22Rv1 (cell line): Measurements from ENCODE around the gene CPSF4L.

Experiments used
- H3K27ac ChIP-seq: fragments of 450-650 bp; 2 replicates; pipeline ENCODE4 v1.5.1; 2017
- ZFX ChIP-seq: fragments of 450-650 bp; IDR thresholded peaks from 2 replicates; pipeline ENCODE4 v1.6.1; 2017; ENCODE audit warnings: antibody characterized with exemption, borderline replicate concordance
- TF ChIP-seq, protein P1 (sequence below): fragments of 450-650 bp; IDR thresholded peaks from 2 replicates; pipeline ENCODE4 v1.5.1; 2017; ENCODE audit warnings: mild to moderate bottlenecking

CPSF4L gene

GRCh38 chr17:73293031-73293430, 31.4 kb upstream of the CPSF4L start:
- no peak for TF ChIP-seq ZFX
- TF ChIP-seq, protein P1, sequence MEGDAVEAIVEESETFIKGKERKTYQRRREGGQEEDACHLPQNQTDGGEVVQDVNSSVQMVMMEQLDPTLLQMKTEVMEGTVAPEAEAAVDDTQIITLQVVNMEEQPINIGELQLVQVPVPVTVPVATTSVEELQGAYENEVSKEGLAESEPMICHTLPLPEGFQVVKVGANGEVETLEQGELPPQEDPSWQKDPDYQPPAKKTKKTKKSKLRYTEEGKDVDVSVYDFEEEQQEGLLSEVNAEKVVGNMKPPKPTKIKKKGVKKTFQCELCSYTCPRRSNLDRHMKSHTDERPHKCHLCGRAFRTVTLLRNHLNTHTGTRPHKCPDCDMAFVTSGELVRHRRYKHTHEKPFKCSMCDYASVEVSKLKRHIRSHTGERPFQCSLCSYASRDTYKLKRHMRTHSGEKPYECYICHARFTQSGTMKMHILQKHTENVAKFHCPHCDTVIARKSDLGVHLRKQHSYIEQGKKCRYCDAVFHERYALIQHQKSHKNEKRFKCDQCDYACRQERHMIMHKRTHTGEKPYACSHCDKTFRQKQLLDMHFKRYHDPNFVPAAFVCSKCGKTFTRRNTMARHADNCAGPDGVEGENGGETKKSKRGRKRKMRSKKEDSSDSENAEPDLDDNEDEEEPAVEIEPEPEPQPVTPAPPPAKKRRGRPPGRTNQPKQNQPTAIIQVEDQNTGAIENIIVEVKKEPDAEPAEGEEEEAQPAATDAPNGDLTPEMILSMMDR = no peak
- H3K27ac ChIP-seq = no peak overlapping the region

DNA sequence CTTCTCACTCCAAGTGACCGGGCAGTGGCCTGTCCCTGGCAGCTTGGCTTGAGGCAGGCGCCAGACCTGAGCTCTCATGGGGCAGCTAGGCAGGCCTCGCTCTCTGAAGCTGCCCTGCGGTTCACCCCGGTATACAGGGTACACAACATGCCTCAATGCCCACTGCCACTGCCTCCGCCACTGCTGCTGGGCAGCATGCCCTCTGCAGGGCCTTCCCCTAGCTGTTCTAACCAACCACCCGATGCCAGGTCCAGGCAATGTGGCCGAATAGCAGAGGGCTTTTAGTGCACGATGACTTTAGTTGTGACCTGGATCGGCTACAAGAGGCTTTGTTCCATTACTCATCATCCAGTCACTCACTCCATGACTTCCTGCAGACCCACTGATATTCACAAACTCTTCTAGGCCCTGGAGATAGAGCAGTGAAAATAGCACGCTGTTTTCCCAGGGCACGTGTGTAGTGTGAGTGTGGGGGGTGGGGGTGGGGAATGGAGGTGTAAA, 30.4 kb upstream of the CPSF4L start:
- TF ChIP-seq ZFX = no peak
- TF ChIP-seq, protein P1 = no peak
- no peak overlapping the region for H3K27ac ChIP-seq

- no peak overlapping the region for H3K27ac ChIP-seq
- TF ChIP-seq ZFX = no peak
- TF ChIP-seq, protein P1 = no peak
Measured at GRCh38 chr17:73291260-73291801, 29.7 kb upstream of the CPSF4L start.

- TF ChIP-seq ZFX = no peak
- TF ChIP-seq, protein P1 = no peak
- no peak overlapping the region for H3K27ac ChIP-seq
Measured at GRCh38 chr17:73290399-73291259, 28.9 kb upstream of the CPSF4L start.

DNA sequence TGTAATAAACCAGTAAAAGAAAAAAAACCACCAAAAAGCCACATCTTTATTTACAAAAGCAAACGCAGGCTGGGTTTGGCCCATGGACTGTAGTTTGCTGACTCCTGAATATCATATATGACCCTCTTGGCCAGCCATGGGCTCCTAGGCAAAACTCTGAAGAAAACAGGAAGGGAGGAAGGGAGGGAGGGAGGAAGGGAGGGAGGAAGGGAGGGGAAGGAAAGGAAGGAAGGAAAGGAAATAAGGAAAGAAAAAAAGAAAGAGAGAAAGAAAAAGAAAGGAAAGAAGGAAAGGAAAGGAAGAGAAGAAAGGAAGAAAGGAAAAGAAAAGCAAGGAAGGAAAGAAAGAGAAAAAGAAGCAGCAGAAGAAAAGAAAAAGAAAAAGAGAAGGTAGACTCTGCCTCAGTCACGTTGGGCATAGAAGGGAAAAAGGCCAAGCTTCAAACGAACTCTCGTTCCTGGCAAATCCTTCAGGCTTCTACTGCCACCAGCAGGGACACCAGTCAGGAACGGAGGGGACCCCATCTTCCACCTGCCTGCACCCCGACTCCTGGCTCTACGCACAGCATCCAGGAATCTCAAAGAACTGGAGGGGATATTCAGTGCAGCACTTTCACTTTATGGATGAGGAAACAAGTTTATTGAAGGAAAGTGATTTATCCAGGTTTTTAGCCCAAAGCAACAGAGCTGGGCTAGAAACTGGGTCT, 28.0 kb upstream of the CPSF4L start:
- TF ChIP-seq, protein P1 = no peak
- TF ChIP-seq ZFX = no peak
- H3K27ac ChIP-seq = no peak overlapping the region

- no peak overlapping the region for H3K27ac ChIP-seq
- TF ChIP-seq ZFX = no peak
- TF ChIP-seq, protein P1 = no peak
Measured at GRCh38 chr17:73288534-73289302, 27.0 kb upstream of the CPSF4L start.
